ENCODE results near the gene CHST6. TPM values are rescaled to one million over a fixed set of nuclear protein-coding genes. Genes with fewer than 3 reads are reported as not detected.

CHST6 gene
- polyA plus RNA-seq, 1 donor (not counting 4 experiments of a cell fraction or from before 2014, with no cell fraction given) = 0.14 TPM

- H3K9me3 ChIP-seq (ENCODE audit: control insufficient read depth, low read depth, low read length) = no peaks in the 10 kb centered on the region
- peak overlapping the region; percentile 70 for H3K4me2 ChIP-seq (ENCODE audit: control insufficient read depth, extremely low read depth, insufficient read depth, low read depth, low read length)
- dilution Hi-C loops (cut with MboI; ENCODE audit: extremely low pct_ligation_motif_present, low sequenced_read_pairs) = no loop called here
- peak; percentile 86 for DNase-seq (ENCODE audit: low read depth, low spot score)
- H3K4me1 ChIP-seq (ENCODE audit: control insufficient read depth, extremely low read depth, insufficient read depth, low read length) = peaks cover 47% of the 10 kb centered on the region
- no peaks in the 10 kb centered on the region for H3K36me3 ChIP-seq (ENCODE audit: control insufficient read depth in 2 of 2, extremely low read depth in 1 of 2, insufficient read depth in 2 of 2, low read length in 2 of 2)
- TF ChIP-seq EZH2 (IDR thresholded peaks at IDR 0.05; ENCODE audit: low read length) (no peak), CTCF (optimal IDR thresholded peaks at IDR 0.05 in 1 of 3, IDR thresholded peaks at IDR 0.05 in 1 of 3, conservative IDR thresholded peaks at IDR 0.05 in 1 of 3; ENCODE audit: extremely low read depth in 1 of 3, insufficient read depth in 2 of 3, low read length in 3 of 3) (no peak)
- peak; percentile 98 for FAIRE-seq
- H2AFZ ChIP-seq (ENCODE audit: control insufficient read depth, low read length) = peak overlapping the region; percentile 51
- no peaks in the 10 kb centered on the region for H4K20me1 ChIP-seq (ENCODE audit: control insufficient read depth, extremely low read depth, insufficient read depth, low read length)
- peak overlapping the region; percentile 88 for H3K27ac ChIP-seq (ENCODE audit: control insufficient read depth, insufficient read depth, low read length)
- no peaks in the 10 kb centered on the region for H3K9me1 ChIP-seq (ENCODE audit: control insufficient read depth, extremely low read depth, insufficient read depth, low read length)
- no peaks in the 10 kb centered on the region for H3K27me3 ChIP-seq (ENCODE audit: control insufficient read depth, extremely low read depth, insufficient read depth, low read length)
- no peaks in the 10 kb centered on the region for H3K79me2 ChIP-seq (ENCODE audit: control insufficient read depth, insufficient read depth, low read length)
- peak overlapping the region; percentile 26 for H3K9ac ChIP-seq (ENCODE audit: control insufficient read depth, extremely low read depth, insufficient read depth, low read length)
- no peak overlapping the region for H3K4me3 ChIP-seq (ENCODE audit: control insufficient read depth in 2 of 3, extremely low read depth in 1 of 3, insufficient read depth in 2 of 3, low read depth in 1 of 3, low read length in 3 of 3)
Observed at GRCh38 chr16:75483222-75483621, 12.0 kb downstream of the CHST6 start.

- FAIRE-seq (no peak), DNase-seq (ENCODE audit: low read depth, low spot score) (no peak)
- no peaks in the 10 kb centered on the region for H3K27me3 ChIP-seq (ENCODE audit: control insufficient read depth, extremely low read depth, insufficient read depth, low read length)
- no peaks in the 10 kb centered on the region for H3K9me1 ChIP-seq (ENCODE audit: control insufficient read depth, extremely low read depth, insufficient read depth, low read length)
- peak overlapping the region; percentile 25 for H3K27ac ChIP-seq (ENCODE audit: control insufficient read depth, insufficient read depth, low read length)
- TF ChIP-seq CTCF (optimal IDR thresholded peaks at IDR 0.05 in 1 of 3, IDR thresholded peaks at IDR 0.05 in 1 of 3, conservative IDR thresholded peaks at IDR 0.05 in 1 of 3; ENCODE audit: extremely low read depth in 1 of 3, insufficient read depth in 2 of 3, low read length in 3 of 3) (no peak), EZH2 (IDR thresholded peaks at IDR 0.05; ENCODE audit: low read length) (no peak)
- no peak overlapping the region for H2AFZ ChIP-seq (ENCODE audit: control insufficient read depth, low read length)
- H3K79me2 ChIP-seq (ENCODE audit: control insufficient read depth, insufficient read depth, low read length) = no peaks in the 10 kb centered on the region
- H3K4me2 ChIP-seq (ENCODE audit: control insufficient read depth, extremely low read depth, insufficient read depth, low read depth, low read length) = peak overlapping the region; percentile 38
- no peak overlapping the region for H3K9ac ChIP-seq (ENCODE audit: control insufficient read depth, extremely low read depth, insufficient read depth, low read length)
- dilution Hi-C loops (cut with MboI; ENCODE audit: extremely low pct_ligation_motif_present, low sequenced_read_pairs) = no loop called here
- H4K20me1 ChIP-seq (ENCODE audit: control insufficient read depth, extremely low read depth, insufficient read depth, low read length) = no peaks in the 10 kb centered on the region
- no peaks in the 10 kb centered on the region for H3K9me3 ChIP-seq (ENCODE audit: control insufficient read depth, low read depth, low read length)
- H3K36me3 ChIP-seq (ENCODE audit: control insufficient read depth in 2 of 2, extremely low read depth in 1 of 2, insufficient read depth in 2 of 2, low read length in 2 of 2) = no peaks in the 10 kb centered on the region
- no peak overlapping the region for H3K4me3 ChIP-seq (ENCODE audit: control insufficient read depth in 2 of 3, extremely low read depth in 1 of 3, insufficient read depth in 2 of 3, low read depth in 1 of 3, low read length in 3 of 3)
- H3K4me1 ChIP-seq (ENCODE audit: control insufficient read depth, extremely low read depth, insufficient read depth, low read length) = peaks cover 53% of the 10 kb centered on the region
Observed at GRCh38 chr16:75482434-75483205, 12.6 kb downstream of the CHST6 start.

Measured in keratinocyte (primary cell).